DMS 273 (cell line): ENCODE measurements around the gene ZNF532.
A peak's percentile ranks its signal among the peaks of the same experiment; 100 is the strongest.

Source experiments
- DNase-seq: peaks from one replicate; lab custom pipeline; 2025; ENCODE audit not compliant: unreplicated experiment; lab: John Stamatoyannopoulos, UW

Gene ZNF532

DNA sequence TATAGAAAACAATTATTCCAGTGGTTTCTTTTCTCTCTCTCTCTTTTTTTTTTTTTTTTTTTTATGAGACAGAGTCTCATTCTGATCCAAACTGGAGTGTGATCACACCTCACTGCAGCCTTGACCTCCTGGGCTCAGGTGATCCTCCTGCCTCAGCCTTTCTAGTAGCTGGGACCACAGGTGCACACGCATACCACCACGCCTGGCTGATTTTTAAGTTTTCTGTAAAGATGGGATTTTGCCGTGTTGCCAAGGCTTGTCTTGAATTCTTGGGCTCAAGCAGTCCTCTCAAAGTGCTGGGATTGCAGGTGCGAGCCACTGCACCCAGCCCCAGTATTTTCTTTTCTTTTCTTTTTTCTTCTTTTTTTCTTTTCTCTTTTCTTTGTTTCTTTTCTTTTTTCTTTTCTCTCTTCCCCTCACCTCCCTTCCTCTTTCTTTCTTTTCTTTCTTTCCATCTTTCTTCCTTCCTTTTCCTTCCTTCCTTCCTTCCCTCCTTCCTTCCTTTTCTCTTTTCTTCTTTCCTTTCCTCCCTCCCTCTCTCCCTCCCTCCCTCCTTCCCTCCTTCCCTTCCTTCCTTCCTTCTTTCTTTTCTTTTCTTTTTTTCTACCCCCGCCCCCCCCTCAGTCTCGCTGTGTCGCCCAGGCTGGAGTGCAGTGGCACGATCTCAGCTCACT is 76.9 kb downstream of the ZNF532 start:
- no peak for DNase-seq

DNA sequence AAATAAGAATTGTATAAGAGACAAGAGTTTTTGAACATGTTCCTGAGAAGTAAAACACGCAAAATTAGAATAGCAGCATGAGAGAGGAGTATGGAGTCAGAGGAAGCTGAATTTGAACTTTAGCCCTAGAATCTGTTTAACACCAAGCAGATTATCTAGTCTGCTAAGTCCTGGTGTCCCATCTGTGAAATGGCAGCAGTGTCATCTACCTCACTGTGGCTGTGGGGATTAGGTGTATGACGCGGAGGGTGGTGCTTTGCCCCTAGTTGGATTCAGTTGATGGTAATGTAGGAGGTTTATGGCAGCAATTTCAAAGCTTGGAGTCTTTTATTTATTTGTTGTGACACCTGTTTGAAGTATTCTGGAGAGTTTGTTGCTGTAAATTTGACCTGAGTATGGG is 79.2 kb downstream of the ZNF532 start:
- DNase-seq = no peak

DNA sequence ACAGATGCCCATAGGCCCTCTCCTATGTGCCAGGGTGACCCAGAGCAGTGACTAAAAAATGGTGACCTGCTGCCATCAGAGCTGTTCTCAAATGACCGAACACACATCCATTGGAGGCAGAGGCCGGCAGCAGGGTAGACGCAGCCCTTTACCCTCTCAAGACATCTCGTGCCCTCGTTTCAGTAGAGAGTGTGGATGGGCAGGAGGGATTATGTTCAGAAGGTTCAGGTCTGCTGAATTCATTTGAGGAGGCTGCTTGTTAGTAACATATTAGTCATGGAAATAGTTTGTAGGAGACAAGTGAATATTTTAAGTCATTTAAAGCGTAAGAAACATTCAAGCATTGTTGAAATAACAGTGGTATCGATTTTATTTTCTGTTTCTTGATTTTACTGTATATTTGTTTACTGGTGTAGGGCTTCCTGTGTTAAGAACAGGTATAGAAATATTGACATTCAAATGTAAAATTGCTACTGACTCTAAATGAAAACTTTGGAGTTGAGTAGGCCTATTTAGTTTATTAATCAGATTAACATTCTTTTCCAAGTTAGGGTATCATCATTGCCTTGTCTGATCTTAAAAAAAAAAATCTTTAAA is 82.6 kb downstream of the ZNF532 start:
- no peak for DNase-seq

DNA sequence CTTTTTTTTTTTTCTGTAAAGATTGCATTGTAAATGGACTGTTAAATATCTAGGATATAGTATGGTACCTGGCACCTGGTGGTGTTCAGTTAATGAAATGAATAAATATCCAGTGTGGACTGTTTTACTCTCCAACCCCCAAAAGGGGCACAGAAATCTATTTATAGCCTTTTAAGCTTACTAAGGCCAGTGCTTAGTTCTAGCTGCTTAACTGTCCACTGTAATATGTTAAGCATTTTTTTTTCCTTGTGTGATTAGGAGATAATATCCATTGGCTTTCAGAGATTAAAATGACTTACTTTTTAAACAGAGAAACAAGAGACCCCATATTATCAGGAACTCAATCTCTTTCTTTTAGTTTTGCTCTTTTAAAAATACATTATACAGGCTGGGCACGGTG is 84.4 kb downstream of the ZNF532 start:
- no peak for DNase-seq

DNA sequence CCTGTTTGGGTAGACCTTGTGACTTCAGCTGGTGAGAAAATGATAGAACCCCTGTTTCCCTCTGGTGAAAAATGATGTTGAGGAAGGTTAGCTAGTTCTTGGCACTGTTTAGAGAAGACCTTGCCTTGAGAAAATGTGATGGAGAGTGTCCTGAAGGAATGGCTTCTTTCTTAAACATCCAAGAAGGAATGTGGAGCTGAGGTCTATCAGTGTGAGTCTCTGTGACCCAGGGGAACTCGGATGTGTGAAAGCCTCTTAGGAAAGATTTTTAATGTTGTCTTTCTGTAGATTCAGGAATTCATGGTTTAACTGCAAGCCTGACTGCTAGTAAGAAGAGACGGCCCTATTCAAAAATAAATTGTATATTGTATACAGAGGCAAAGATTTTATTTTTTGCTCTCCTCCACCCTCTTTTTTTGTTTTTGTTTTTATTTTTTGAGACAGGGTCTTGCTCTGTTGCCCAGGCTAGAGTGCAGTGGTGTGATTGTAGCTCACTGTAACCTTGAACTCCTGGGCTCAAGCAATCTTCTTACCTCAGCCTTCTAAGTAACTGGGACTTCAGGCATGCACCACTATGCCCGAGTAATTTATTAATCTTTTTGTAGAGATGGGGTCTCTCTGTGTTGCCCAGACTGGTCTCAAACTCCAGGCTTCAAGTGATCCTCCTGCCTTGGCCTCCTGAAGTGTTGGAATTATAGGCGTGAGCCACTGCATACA is 87.5 kb downstream of the ZNF532 start:
- DNase-seq = no peak

DNA sequence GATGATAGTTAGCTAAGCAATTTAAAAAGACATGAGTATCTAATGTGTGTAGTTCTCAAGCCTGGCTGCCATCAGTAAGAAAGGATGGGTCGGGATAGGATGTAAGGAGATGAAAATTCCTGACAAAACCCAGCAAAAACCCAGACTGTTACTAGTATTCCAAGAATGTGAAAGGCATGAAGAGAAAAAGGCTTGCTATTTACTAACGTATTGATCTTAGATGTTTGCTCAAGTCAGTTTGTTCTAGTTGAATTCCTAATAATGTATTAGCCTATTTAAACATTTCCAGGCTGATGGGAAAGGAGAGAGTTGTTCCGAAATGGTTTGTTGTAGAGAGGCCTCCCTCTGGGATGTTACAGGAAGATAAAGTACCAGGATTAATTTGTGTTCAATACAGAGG is 88.2 kb downstream of the ZNF532 start:
- DNase-seq = no peak

DNA sequence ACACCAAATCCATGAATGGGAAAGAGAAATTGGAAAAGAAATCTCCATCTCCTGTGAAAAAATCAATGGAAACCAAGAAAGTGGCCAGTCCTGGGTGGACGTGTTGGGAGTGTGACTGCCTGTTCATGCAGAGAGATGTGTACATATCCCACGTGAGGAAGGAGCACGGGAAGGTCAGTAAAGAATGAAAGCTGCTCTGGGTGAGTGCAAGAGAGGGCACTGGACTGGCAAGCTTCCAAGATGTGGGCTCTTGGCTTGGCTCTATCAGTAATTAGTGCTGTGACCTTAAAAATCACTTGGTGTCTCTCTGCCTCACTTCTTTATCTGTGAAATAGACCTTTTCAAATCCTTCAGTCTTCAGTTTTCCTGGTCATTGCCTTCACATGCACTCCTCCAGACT is 89.0 kb downstream of the ZNF532 start:
- DNase-seq = peak; percentile 71

DNA sequence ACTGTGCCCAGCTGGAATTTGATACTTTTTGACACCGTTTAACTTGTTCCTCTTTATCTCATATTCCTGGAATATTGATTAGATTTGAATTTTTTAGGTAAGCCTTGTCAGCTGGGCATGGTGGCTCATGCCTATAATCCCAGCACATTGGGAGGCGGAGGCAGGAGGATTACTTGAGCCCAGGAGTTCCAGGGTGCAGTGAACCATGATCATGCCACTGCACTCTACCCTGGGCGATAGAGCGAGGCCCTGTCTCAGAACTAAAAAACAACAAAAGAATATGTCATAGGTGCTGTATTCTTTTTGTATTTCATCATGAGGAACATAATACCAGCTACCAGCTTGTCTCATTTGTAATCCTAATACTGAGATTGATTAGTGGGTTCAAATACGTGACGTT is 90.3 kb downstream of the ZNF532 start:
- DNase-seq = no peak

DNA sequence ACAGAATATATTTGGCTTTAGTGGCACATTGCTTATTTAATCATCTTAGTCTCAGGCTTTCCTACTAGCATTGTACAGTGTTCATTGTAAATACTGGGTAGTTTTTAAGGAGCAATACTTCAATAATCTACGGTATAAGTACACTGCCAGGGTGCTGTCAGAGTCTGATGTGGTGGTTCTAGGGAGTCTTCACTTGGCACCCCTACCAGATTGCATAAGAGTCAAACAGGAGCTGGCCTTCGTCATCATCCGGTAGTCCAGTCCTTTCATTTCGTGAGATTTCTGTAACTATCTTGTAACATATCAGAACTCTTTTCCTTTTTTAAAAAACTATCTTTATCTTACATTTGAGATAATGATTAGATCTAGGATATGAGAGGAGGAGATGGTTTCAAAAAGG is 91.1 kb downstream of the ZNF532 start:
- DNase-seq = no peak

DNA sequence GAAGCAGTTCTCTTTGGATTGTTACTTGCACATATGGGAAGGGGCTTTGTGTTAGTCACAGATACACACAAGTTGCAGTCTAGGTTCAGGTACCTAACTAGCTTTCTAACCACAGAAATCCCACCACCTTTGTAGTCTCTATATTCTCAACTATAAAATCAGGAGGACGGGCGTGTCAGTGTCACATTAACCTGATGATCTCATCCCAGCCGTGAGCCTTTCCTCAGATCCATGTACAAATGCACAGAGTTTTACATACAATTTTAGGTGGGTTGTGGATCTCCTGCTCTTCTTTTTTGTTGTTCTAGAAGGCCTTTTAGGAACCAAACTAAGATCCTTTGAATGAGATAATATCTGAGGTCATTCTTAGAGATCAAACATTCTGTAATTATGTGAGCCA is 94.0 kb downstream of the ZNF532 start:
- DNase-seq = no peak

DNA sequence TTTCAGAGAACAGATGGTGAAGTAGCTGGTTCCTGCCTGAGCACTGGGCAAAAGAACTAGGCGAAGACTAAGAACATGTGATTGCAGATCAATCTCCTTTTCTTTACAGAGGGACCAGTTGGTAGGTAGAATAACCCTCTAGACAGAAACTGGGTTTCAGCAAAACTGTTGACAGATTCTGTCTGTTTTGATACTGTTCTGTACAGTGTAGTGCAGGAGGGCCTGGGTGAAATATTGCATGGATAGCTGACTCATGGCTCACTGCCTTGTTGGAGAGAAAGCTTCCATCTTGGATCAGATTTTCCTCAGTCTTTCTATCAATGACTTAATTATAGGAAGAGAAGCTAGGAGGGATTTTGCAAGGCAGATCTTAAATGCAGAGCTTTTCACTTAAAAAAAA is 95.8 kb downstream of the ZNF532 start:
- DNase-seq = no peak

DNA sequence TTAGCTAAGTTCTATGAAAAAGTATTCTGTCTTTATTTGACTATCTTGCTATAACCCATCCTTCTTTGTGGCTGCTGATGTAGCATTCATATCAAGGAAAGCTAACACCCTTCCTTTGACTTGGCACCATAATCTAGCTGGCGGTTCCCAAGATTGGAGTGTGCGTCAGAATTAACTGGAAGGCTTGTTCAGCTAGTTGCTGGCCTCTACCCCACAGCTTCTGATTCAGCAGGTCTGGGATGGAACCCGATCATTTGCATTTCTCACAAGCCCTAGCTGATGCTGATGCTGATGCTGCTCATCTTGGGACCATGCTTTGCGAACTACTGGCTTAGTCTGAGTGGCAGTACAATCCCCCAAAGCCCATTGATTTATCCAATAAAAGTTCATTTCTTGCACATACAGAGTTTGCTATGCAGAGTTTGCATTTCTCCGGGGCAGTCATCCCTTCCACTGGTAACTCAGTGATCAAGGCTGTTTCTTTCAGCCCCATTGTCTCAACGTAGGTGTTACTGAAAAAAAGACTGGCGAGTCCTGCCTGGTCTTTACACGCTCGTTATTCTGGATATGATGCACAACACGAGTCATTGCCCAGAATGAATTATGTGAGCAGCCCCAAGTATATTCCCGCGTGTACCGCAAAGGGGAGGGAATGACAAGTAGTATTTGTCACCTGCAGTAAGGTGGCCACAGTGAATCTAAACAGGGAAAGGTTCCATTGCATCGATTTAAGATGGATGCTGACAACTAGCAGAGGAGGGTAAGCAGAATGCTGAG is 96.5 kb downstream of the ZNF532 start:
- DNase-seq = no peak

DNA sequence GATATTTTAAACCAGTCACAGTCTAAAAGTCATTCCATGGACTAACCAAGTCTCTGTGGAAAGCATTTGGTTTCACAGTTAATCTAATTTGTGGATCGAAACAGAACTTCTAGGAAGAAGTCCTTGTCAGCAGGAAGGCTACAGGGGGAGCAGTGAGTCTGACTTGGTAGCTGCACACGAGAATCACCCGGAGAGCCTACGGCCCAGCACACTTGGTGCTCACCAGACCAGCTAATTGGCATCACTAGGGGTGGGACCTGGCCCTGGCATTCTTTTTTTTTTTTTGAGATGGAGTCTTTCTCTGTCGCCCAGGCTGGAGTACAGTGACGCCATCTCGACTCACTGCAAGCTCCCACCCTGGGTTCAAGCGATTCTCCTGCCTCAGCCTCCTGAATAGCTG is 97.7 kb downstream of the ZNF532 start:
- DNase-seq = no peak

DNA sequence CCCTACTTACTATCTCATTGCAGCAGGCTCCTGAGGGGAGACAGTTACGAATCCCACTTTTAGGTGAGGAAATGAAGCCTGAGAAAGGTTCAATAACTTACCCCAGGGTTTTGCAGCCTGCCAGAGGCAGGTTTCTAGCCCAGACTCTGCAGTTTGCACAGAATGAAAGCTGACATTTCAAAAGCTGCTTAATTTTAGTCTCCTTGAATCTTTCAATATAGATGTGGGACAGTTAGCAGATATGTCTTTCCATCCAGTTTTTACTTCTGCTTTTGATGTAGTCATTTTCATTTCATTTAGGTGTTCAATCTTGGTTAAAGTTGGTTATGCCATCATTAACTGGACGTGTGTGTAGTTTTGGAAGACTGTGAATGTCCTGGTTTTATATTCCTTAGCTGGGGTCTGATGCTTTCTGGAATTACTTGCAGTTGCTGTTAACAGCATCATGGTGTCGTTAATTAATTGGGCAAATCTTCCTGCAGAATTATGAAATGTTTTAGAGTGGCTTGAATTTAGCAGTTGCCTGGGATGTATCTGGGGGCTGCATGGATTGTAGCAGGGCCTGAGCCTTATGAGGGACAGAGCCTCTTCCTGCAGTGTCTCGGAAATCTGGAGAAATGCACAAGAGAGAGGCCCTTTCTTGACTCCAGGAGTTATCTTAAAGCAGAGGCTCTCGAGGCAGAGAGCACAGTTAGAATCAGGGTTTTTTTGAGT is 100.8 kb downstream of the ZNF532 start:
- no peak for DNase-seq

DNA sequence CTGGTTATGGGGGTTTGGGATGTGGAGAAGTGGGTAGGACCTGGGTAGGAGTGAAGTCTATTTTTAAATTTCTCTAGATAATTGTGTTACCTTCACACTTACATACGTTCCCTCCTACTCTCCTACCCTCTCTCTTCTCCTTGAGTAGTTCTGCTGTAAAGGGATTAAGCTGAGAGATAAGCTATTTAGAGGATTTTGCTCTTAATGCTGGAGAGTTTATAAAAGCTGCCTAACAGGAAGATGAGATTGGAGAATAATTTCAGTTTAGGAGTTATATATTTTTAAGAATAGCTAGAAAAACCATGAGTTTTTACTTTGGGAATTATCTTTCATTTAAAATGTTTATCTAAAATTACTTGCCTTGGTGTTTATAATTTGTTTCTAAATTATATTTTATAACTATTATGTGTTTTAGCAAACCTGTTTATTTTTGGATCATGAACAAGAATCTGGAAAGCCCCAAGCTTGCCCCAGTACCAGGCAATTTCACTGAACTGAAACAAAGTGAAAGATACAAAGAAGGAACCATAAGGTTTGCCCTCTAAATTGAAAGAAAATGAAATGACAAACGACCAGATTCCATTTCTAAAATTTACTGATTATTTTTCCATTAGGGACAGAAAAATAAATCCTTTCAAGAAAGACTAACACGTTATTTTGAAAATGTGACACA is 101.5 kb downstream of the ZNF532 start:
- DNase-seq = no peak

DNA sequence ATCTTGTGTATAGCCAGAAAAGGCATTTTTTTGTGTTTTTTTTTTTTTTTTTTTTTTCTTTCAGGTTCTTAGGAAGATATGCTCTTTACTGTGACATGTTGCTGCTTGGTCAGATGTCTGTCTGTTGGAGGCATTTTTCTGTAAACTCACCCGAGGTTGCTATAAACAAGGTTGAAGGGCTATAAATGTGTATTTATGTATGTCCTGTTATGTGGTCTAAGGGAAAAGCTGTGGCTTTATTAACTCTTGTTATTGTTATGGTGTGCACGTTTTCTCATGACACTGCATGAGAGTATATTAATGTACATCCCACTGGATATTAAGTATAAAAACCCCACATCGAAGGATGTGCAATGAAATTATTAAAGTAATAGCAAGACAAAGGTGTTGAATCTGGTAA is 102.0 kb downstream of the ZNF532 start:
- DNase-seq = no peak

DNA sequence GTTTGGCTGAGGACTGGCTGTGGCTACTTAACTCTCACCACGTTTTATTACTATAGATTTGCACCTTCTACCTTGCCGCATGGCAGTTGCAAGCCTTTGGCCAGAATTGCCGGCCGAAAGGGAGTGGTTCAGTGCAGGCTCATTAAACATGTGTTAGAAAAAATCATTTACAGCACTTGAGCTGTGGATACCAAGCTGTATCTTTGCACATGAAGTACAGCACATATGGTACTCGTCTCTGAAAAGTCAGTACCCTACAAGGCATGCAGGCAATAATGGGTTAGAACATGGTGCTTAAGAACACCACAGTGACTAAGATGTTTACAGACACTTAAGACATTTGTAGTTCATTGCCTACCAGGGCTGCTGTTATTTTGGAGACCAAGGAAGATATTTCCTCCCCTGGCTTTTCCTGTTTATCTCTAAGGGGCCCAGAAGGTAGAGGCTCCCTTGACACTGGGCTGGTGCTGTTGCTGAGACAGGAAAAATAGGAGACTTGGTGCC is 103.1 kb downstream of the ZNF532 start:
- DNase-seq = no peak

DNA sequence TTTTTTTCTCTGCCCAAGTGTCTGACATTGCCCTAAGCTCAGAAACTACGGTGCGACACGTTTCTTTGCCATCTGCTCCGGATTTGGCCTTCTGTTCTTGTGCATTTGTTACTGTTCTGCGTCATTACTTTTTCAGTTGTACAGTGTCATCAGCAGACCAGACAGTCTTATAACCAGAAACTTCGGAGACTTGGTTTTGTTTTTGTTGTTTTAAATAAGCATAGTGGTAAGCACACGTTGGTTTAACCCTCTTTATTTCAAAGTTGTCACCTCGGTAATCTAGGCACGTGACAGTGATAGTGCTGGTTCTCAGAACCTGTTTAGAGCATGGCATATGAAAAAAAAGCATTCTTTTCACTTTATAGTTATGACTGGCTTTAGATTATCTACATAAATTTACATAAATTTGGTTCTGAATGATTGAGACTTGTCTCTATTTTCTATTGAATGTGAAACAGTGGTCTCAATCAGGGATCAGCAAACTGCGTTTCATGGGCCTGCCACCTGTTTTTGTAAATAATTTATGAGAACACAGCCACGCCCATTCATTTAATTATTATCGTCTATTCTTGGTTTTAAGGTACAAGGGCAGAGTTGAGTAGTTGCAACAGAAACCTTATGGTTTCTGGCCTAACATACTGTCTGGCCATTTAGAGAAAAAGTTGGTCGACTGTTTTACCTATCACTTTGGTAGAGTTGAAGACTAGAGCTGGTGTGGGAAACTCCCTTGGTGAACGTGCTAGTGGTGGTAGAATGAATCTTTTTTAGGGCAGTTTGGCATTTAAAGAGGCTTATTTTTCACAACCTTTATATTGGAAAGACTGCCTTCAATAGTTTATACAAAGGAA is 106.5 kb downstream of the ZNF532 start:
- DNase-seq = peak; percentile 81

DNA sequence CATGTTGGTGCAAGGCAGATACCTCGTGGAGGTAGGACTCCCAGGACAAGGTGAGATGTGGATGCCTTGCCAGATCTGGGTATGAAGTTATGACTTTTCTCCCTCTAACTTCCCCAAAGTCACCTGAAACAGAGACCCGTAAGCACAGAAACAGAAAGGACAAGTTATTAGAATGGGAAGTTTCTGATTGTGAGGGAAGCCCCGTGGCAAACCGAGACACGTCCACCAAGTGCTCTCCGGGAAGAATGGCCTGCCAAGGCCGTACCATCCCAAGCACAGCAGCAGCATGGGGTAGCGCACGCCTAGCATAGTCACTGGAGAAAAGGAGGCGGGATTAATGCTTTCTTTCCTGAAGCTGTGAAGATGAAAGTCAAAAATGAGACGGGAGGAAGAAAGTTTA is 110.6 kb downstream of the ZNF532 start:
- no peak for DNase-seq

DNA sequence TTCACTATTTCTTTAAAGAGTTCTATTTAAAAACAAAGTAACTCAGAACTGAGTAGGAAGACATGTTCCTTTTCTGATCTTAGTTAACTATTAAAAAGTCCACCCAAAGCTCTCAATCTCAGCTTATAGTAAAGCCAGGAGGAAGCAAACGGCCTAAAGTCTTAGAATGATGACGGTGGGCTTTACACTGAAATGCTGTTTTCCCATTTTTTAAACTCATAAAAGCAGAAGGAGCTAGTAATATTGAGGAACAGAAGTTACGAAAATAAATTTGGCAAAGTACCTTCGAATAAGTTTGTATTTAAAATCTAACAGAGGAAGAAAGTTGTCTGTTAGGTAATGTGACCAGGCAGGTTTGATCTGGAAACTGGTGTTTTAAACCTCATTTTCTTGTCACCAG is 111.1 kb downstream of the ZNF532 start:
- DNase-seq = no peak
